Kidney epithelial cell (primary cell): ENCODE measurements around the gene TDRD12. TPM values are rescaled to one million over a fixed set of nuclear protein-coding genes. Genes with fewer than 3 reads are reported as not detected.

Experiments used
- DNase-seq: peaks from one replicate; pipeline ENCODE4 v3.0.0-alpha.2; 2010; ENCODE audit warnings: low read depth
- H3K27me3 ChIP-seq: 2 replicates; pipeline ENCODE4 v1.6.0; 2011; ENCODE audit warnings: low read length; ENCODE audit not compliant: control insufficient read depth, insufficient read depth
- H3K36me3 ChIP-seq: 2 replicates; pipeline ENCODE4 v1.5.1; 2011; ENCODE audit warnings: low read length; ENCODE audit not compliant: control insufficient read depth, insufficient read depth
- H3K4me3 ChIP-seq: 2 replicates; pipeline ENCODE4 v1.5.1; 2011; ENCODE audit warnings: low read depth, mild to moderate bottlenecking, control low read depth, low read length
- CTCF ChIP-seq: IDR thresholded peaks from 2 replicates; pipeline ENCODE4 v1.5.1; 2011; ENCODE audit warnings: mild to moderate bottlenecking, moderate library complexity, low read length, control low read depth, inconsistent platforms; ENCODE audit not compliant: insufficient read depth, poor library complexity, severe bottlenecking
- total RNA-seq: library from RNA; depleted of rRNA; stranded (reverse); fragments of >200 nt; gene quantifications from 2 replicates; pipeline ENCODE4 v1.2.3, GENCODE V29; 2015

Gene TDRD12
- total RNA-seq, 1 donor from 2014 or later: 0.29 TPM

- Histone ChIP-seq H3K36me3 (no peaks in the 10 kb centered on the region), H3K27me3 (no peaks in the 10 kb centered on the region), H3K4me3 (no peak overlapping the region)
- TF ChIP-seq CTCF: no peak
- no peak for DNase-seq
Measured at GRCh38 chr19:32809754-32810153, 90.2 kb downstream of the TDRD12 start.

GRCh38 chr19:32810452-32810851 is 90.9 kb downstream of the TDRD12 start:
- TF ChIP-seq CTCF: no peak
- Histone ChIP-seq H3K4me3 (no peak overlapping the region), H3K36me3 (no peaks in the 10 kb centered on the region), H3K27me3 (no peaks in the 10 kb centered on the region)
- no peak for DNase-seq

- no peaks in the 10 kb centered on the region for H3K27me3 ChIP-seq
- no peak overlapping the region for H3K4me3 ChIP-seq
- H3K36me3 ChIP-seq: no peaks in the 10 kb centered on the region
- no peak for TF ChIP-seq CTCF
- no peak for DNase-seq
Measured at GRCh38 chr19:32811151-32811550, 91.6 kb downstream of the TDRD12 start.

GRCh38 chr19:32812036-32812435 is 92.5 kb downstream of the TDRD12 start:
- no peaks in the 10 kb centered on the region for H3K36me3 ChIP-seq
- no peak for DNase-seq

GRCh38 chr19:32812571-32812970 is 93.0 kb downstream of the TDRD12 start:
- Histone ChIP-seq H3K4me3 (no peak overlapping the region), H3K27me3 (no peaks in the 10 kb centered on the region), H3K36me3 (no peaks in the 10 kb centered on the region)
- DNase-seq: no peak
- no peak for TF ChIP-seq CTCF

More at GRCh38 chr19:32812036-32812435, 92.5 kb downstream of the TDRD12 start:
- no peak for TF ChIP-seq CTCF
- Histone ChIP-seq H3K27me3 (no peaks in the 10 kb centered on the region), H3K4me3 (no peak overlapping the region)

- DNase-seq: no peak
Measured at GRCh38 chr19:32813862-32814425, 94.4 kb downstream of the TDRD12 start.

More at GRCh38 chr19:32813862-32814425, 94.4 kb downstream of the TDRD12 start:
- no peak for TF ChIP-seq CTCF
- H3K36me3 ChIP-seq: no peaks in the 10 kb centered on the region
- H3K27me3 ChIP-seq: no peaks in the 10 kb centered on the region
- H3K4me3 ChIP-seq: no peak overlapping the region
